SKM-1 treated with dmso at 0.1 percent for 144 hours (cell line): ENCODE measurements around the gene SLFN13.
A peak's percentile ranks its signal among the peaks of the same experiment; 100 is the strongest.
"Not testable (repeated sequence)": the region's sequence is repeated elsewhere in the genome, so short reads cannot be mapped to it uniquely, and the experiment has no call there.

Experiments used
- DNase-seq: peaks from one replicate; lab custom pipeline; 2025; ENCODE audit not compliant: unreplicated experiment; lab: John Stamatoyannopoulos, UW

The SLFN13 gene

DNA sequence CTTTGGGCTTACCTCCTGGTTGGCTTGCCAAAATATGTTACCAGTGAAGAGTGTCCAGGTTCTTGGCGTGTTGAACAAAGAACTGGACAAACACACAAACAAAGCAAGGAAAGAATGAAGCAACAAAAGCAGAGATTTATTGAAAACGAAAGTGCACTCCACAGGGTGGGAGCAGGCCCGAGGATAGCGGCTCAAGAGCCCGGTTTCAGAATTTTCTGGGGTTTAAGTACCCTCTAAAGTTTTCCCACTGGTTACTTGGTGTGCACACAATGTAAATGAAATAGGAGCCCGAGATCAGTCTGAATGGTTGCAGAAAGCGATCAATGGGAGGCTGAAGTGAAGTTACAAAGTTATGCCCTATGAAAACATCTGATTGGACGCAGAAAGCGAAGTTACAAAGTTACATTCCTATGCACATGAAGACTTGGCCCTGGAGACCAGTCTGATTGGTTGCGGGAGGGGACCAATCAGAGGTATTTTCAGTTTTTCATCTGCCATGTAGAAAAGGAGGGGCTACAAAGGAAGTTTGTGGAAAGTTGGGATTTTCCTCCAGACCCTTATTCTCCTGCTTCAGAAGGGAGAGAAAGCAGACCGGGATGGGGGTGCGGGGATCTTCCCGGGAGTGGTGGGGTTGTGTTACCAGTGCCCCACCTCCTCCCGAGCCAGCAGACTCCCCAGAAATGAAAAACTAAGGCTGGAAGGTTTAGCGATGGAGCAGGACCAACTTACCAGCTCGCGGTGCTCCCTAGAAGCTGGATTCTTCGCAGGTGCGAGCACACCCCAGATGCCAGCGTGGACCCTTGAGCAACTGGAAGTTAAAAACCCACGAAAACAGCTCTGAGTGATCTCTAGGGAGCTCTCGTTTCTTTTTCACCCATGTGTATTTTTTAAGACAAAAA, 16.1 kb downstream of the SLFN13 start, which contains the start of gene SLFN12:
TSS of gene SLFN12 (minus strand) at position 325 of the 899 bp plus-strand sequence. CDS start 9,472 bp downstream, outside the sequence.
- DNase-seq: no peak

DNA sequence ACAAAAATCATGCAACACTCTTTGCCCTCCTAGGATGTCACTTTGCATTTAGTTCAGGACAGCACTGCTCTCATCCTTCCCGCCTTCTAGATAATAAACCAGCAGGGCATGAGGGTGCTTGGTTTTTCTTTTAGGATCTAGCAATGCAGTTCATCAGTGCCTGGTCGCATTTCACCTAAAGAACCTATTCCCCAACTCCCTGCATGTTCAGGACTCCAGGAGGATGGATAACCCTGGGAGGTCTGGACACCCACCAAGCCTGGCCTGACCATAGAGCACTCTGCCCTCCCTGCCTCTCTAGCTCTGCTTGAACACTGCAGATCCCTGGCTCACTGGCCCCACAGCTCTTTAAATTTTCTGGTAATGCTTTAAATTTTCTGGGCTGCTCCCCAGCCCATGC, 18.9 kb downstream of the SLFN13 start:
- DNase-seq: no peak

DNA sequence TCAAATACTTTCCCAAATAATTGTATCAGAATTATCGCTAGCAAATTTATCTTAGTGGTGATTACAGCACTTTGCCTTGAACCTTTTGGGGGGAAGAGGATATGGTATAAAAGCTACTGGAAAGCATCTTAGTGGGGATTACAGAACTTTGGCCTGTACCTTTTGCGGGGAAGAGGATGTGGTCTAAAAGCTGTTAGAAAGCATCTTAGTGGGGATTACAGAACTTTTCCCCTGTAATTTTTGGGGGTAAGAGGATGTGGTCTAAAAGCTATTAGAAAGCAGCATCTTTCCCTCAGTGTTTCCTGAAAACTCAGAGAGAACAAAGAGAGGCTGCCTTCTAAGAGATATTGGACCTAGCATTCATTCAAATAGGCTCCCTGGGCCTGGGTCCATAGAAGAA, 20.3 kb downstream of the SLFN13 start:
- peak; percentile 15 for DNase-seq

DNA sequence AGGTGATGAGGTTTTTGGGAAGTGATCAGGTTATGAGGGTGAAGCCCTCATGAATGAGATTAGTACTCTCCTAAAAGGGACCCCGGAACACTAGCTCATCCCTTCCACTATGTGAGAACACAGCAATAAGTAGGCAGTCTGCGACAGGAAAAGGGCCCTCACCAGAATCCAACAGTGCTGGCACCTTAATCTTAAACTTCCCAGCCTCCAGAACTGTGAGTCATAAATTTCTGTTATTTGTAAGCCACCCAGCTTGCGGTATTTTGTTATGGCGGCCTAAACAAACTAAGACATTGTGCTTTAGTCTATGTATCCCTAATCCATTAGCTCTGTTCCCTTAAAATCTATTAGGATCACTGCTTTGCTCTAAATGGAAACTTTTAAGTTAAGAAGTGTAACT, 24.8 kb downstream of the SLFN13 start:
- DNase-seq: no peak

DNA sequence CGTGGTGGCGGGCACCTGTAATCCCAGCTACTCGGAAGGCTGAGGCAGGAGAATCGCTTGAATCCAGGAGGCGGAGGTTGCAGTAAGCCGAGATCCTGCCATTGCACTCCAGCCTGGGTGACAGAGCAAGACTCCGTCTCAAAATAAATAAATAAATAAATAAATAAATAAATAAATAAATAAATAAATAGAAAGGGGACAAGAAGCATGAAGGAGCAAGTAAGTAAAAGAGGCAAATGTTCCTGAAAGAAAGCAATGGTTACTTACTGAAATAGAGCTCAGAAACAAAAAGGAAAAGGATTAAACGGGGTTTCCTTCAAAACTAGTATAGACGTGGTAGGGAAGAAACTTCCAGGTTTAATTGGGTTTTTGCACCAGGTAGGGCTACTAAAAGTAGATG, 27.5 kb downstream of the SLFN13 start:
- not testable (repeated sequence) for DNase-seq

DNA sequence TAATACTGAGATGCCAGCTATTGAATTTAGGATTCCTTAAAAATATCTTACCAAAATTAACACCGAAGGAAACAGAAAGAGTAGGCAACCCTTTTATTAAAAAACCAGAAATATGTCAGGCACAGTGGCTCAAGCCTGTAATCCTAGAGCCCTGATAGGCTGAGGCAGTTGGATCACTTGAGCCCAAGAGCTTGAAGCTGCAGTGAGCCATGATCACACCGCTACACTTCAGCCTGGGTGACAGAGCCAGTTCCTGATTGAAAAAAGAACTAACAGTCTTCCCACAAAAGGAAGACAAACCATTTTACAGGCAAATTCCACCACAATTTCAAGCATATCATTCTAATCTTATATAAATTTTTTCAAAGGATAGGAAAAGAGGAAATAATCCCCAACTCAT, 31.9 kb downstream of the SLFN13 start:
- no peak for DNase-seq

DNA sequence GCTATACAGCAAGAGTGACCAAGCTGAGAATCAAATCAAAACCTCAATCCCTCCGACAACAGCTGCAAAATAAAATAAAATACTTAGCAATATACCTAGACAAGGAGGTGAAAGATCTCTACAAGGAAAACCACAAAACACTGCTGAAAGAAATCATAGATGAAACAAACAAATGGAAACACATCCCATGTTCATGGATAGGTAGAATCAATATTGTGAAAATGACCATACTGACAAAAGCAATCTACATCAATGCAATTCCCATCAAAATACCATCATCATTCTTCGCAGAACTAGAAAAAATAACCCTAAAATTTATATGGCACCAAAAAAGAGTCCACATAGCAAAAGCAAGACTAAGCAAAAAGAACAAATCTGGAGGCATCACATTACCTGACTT, 33.9 kb downstream of the SLFN13 start:
- not testable (repeated sequence) for DNase-seq

DNA sequence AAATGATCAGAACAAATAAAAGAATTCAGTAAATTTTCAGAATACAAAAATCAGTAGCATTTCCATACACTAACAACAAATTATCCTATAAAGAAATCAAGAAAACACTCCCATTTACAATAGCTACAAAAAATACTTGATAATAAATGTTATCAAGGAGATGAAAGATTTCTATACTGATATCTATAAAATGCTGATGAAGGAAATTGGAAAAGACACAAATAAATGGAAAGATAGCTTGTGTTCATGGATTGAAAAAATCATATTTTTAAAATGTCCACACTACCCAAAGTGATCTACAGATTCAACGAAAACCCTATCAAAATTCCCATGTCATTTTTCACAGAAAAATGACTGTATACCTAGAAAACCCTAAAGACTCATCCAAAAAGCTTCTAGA, 34.3 kb downstream of the SLFN13 start:
- DNase-seq: no peak

DNA sequence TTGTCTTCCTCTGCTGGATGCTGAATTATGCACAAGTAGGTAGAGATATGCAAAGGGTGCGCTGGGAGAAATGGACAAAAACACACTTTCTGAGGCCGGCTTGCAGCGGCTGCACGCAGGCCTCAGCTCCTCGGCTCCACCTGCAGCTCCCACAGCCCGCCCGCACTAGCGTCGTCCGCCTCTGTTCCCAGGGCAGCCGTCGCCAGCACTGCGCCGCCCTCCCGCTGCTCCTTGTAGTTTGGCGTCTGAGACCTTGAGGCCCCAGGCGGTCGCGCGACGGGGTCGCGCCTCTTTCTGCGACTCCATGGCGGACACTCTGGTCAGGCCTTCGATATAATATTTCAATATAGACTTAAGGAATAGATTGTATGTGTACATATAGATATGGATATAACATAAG, 41.0 kb downstream of the SLFN13 start:
- DNase-seq: no peak

DNA sequence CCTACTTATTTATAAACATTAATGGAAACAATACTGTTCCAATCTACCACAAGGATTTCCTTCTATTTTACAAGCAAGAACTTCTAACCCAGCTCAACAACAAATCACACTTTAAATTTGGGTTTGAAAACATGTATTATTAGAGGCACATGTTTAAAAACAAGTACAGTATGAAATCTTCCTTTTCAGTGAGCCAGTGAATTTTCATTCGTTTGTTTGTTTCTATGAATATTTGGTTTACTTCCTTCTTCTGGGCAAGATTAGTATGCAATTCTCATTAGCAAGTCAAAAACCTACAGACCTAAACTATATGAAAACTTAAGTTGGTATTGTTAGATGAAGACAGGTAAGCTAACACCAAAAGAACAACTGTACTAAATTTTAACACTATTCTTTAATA, 42.0 kb downstream of the SLFN13 start:
- no peak for DNase-seq

DNA sequence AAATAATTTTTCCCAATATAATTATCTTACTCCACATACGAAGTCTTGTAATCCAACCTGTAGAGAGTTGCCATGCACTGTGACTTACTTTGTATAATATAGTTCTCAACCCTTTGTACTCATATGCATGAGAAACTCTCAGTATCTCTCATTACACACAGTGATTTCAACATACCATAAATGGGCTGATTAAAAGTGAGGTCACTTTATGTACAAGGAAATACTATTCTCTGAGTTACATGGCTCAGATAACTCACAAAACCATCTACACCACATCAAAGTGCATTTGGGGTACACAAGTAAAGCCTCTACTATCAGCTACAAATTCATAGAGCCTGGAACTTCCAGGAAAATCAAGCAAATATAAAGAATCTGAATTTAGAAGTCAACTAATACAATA, 44.2 kb downstream of the SLFN13 start:
- DNase-seq: no peak

DNA sequence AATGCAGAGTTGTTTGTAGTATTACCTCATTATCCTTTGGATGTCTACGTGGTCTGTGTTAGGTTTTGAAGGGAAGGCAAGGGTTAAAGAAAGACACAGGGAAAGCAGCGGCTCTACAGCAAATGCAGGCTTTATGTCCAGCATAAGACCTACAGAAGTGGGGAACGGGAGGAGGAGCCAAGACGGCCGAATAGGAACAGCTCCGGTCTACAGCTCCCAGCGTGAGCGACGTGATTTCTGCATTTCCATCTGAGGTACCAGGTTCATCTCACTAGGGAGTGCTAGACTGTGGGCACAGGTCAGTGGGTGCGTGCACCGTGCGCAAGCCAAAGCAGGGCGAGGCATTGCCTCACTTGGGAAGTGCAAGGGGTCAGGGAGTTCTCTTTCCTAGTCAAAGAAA, 54.8 kb downstream of the SLFN13 start:
- DNase-seq: not testable (repeated sequence)

DNA sequence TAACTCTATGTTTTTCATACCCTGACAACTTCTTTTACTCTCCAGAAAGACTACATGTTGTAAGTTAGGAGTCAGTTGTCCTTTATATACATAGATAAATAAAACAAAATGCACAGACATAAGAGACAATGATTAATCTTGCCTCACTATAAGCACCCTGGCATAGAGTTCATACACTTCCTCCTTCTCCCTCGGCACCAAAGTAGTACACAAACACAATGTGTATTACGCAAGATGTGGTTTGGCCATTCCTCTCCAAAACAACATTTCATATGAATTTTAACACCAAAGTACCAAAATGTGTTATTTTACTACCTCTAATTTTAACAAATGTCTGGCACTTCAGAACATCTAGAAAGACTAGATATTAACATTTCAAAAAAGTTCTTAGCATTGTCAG, 57.9 kb downstream of the SLFN13 start:
- DNase-seq: peak; percentile 68

DNA sequence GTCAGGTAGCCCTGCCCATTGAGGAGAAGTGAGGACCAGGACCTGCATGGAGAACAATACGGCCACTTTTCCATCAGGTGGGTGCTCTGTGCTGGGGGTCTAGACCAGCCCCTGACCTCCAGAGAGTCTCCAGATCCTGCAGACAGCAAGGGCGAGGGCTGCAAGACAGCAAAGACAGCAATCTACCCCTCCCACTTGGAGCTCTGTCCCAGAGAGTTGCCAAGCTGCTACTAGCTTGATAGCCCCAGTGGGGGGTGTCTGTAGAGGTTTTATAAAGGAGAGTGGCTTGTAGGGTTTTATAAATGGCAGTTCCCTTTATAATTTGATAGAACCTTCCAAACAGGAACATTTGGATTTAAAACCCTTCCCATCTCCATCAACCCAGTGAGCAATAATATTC, 58.4 kb downstream of the SLFN13 start:
- no peak for DNase-seq

DNA sequence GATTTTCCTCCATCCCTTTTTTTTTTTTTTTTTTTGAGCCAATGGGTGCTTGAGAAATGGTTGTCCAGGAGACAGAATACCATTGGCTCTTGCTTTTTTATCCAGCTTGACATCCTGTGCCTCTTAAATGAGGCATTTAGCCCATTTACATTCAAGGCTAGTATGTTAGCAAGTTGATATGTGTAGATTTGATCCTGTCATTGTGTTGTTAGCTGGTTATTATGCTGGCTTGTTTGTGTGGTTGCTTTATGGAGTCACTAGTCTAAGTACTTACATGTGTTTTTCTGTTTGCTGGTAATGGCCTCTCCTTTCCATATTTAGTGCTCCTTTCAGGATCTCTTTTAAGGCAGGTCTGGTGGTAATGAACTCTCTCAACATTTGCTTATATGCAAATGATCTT, 61.1 kb downstream of the SLFN13 start:
- DNase-seq: no peak
